T follicular helper cell (primary cell): ENCODE measurements around the gene MFSD12.
"Not testable (repeated sequence)": the region's sequence is repeated elsewhere in the genome, so short reads cannot be mapped to it uniquely, and the experiment has no call there.

Experiments used
- DNase-seq: peaks from one replicate; pipeline ENCODE4 v3.0.0-alpha.2; 2020; ENCODE audit warnings: low read depth

The MFSD12 gene

GRCh38 chr19:3584036-3584802, 26.8 kb upstream of the MFSD12 start:
- not testable (repeated sequence) for DNase-seq

GRCh38 chr19:3581792-3582191, 24.4 kb upstream of the MFSD12 start:
- not testable (repeated sequence) for DNase-seq

GRCh38 chr19:3580156-3580934, 23.0 kb upstream of the MFSD12 start:
- DNase-seq = no peak

GRCh38 chr19:3578390-3578789, 21.0 kb upstream of the MFSD12 start:
- no peak for DNase-seq

- no peak for DNase-seq
Measured at GRCh38 chr19:3577723-3578344, 20.4 kb upstream of the MFSD12 start.

GRCh38 chr19:3576696-3577443, 19.5 kb upstream of the MFSD12 start:
- DNase-seq = no peak

GRCh38 chr19:3575949-3576673, 18.7 kb upstream of the MFSD12 start:
- no peak for DNase-seq

GRCh38 chr19:3575260-3575741, 17.9 kb upstream of the MFSD12 start:
- no peak for DNase-seq

GRCh38 chr19:3573858-3574637, 16.7 kb upstream of the MFSD12 start:
- peak; percentile 72 for DNase-seq

GRCh38 chr19:3573162-3573857, 15.9 kb upstream of the MFSD12 start:
- no peak for DNase-seq

GRCh38 chr19:3572855-3573161, 15.4 kb upstream of the MFSD12 start, which contains the start of gene HMG20B:
Gene HMG20B, plus strand, starts transcription at chr19:3572944. Its CDS starts 366 bp downstream, at chr19:3573310.
- no peak for DNase-seq

GRCh38 chr19:3572132-3572854, 14.9 kb upstream of the MFSD12 start:
- peak; percentile 99 for DNase-seq

GRCh38 chr19:3570606-3571011, 13.2 kb upstream of the MFSD12 start:
- no peak for DNase-seq

GRCh38 chr19:3570042-3570441, 12.7 kb upstream of the MFSD12 start:
- DNase-seq = not testable (repeated sequence)

- no peak for DNase-seq
Measured at GRCh38 chr19:3565139-3565538, 7.8 kb upstream of the MFSD12 start.

GRCh38 chr19:3563709-3564524, 6.5 kb upstream of the MFSD12 start:
- no peak for DNase-seq

- peak; percentile 69 for DNase-seq
Measured at GRCh38 chr19:3556978-3557460, 367 bp downstream of the MFSD12 start.

- no peak for DNase-seq
Measured at GRCh38 chr19:3556423-3556977, 886 bp downstream of the MFSD12 start.
